GM15510 (cell line): Measurements from ENCODE around the gene PRRC2A.

Experiments used
- POLR2A ChIP-seq: IDR thresholded peaks from 3 replicates; pipeline ENCODE4 v1.6.1; 2011; ENCODE audit warnings: borderline replicate concordance; ENCODE audit not compliant: insufficient read length; ENCODE audit errors: extremely low read depth

The PRRC2A gene

GRCh38 chr6:31643818-31644454 lies 23.4 kb downstream of the PRRC2A start:
- TF ChIP-seq POLR2A = no peak

- TF ChIP-seq POLR2A = no peak
Observed at GRCh38 chr6:31645325-31645724, 24.8 kb downstream of the PRRC2A start.

GRCh38 chr6:31651602-31652191 lies 31.2 kb downstream of the PRRC2A start:
- no peak for TF ChIP-seq POLR2A

- peak; percentile 4 for TF ChIP-seq POLR2A
Observed at GRCh38 chr6:31652925-31653724, 32.6 kb downstream of the PRRC2A start.

GRCh38 chr6:31654574-31655348 lies 34.2 kb downstream of the PRRC2A start:
- TF ChIP-seq POLR2A = no peak

- no peak for TF ChIP-seq POLR2A
Observed at GRCh38 chr6:31655349-31656237, 35.1 kb downstream of the PRRC2A start, which contains the start of gene APOM. Gene APOM, plus strand, starts transcription at chr6:31655894. Its CDS starts 73 bp downstream, at chr6:31655967.

- no peak for TF ChIP-seq POLR2A
Observed at GRCh38 chr6:31657406-31658157, 37.1 kb downstream of the PRRC2A start.

GRCh38 chr6:31658158-31658688 lies 37.7 kb downstream of the PRRC2A start:
- no peak for TF ChIP-seq POLR2A

GRCh38 chr6:31658983-31659648 lies 38.6 kb downstream of the PRRC2A start:
- no peak for TF ChIP-seq POLR2A

- TF ChIP-seq POLR2A = no peak
Observed at GRCh38 chr6:31659649-31660380, 39.3 kb downstream of the PRRC2A start.

GRCh38 chr6:31660381-31661261 lies 40.1 kb downstream of the PRRC2A start, which contains the start of gene C6orf47:
Gene C6orf47, minus strand, starts transcription at chr6:31660778. Its CDS starts 831 bp downstream, at chr6:31659947.
- peak; percentile 88 for TF ChIP-seq POLR2A
